Measurements from ENCODE around the gene CCKAR.

GRCh38 chr4:26525136-26525770 lies 35.0 kb upstream of the CCKAR start:
- no peak for TF ChIP-seq CTCF (IDR thresholded peaks at IDR 0.05)
- no peak for TF ChIP-seq POLR2A (IDR thresholded peaks at IDR 0.05)

Measured in ovary (tissue), 3 donors.